Neural crest cell (in vitro differentiated cells): ENCODE results near the gene C19orf25. TPM values are rescaled to one million over a fixed set of nuclear protein-coding genes. Genes with fewer than 3 reads are reported as not detected.

ENCODE experiments used
- total RNA-seq: library from RNA; stranded (reverse); gene quantifications from 2 replicates; pipeline ENCODE4 v1.2.1, GENCODE V29; 2021

Gene C19orf25
- total RNA-seq, 1 donor from 2014 or later: 41.5 TPM

Other genes with a start within 250 kb of the C19orf25 start
- gene CBARP, start 241.2 kb downstream of the C19orf25 start, total RNA-seq: 26.2 and 27.1 TPM in 2 replicates
- 140 and 141 TPM in 2 replicates for gene ATP5F1D, start 237.5 kb downstream of the C19orf25 start, total RNA-seq
- gene MIDN, start 230.6 kb downstream of the C19orf25 start, total RNA-seq: 177 and 187 TPM in 2 replicates
- 414 and 421 TPM in 2 replicates for gene CIRBP, start 209.9 kb downstream of the C19orf25 start, total RNA-seq
- gene FAM174C, start 203.7 kb downstream of the C19orf25 start, total RNA-seq: 33.3 and 36.6 TPM in 2 replicates
- gene EFNA2, start 193.3 kb downstream of the C19orf25 start, total RNA-seq: 28.0 and 31.0 TPM in 2 replicates
- 89.7 and 90.6 TPM in 2 replicates for gene NDUFS7, start 95.3 kb downstream of the C19orf25 start, total RNA-seq
- 42.6 and 45.6 TPM in 2 replicates for gene GAMT, start 77.7 kb downstream of the C19orf25 start, total RNA-seq
- gene DAZAP1, start 71.6 kb downstream of the C19orf25 start, total RNA-seq: 146 and 157 TPM in 2 replicates
- 1,578 and 1,580 TPM in 2 replicates for gene RPS15, start 40.8 kb downstream of the C19orf25 start, total RNA-seq
- 39.2 and 43.0 TPM in 2 replicates for gene APC2, start 29.1 kb downstream of the C19orf25 start, total RNA-seq
- 10.4 and 11.7 TPM in 2 replicates for gene PCSK4, start 11.1 kb upstream of the C19orf25 start, total RNA-seq
- gene REEP6, start 12.0 kb upstream of the C19orf25 start, total RNA-seq: 8.2 and 8.7 TPM in 2 replicates
- gene ADAMTSL5, start 33.8 kb upstream of the C19orf25 start, total RNA-seq: not detected in 2 replicates
- gene PLK5, start 44.9 kb upstream of the C19orf25 start, total RNA-seq: not detected in 2 replicates
- gene MEX3D, start 89.1 kb upstream of the C19orf25 start, total RNA-seq: 102 and 103 TPM in 2 replicates
- gene MBD3, start 113.7 kb upstream of the C19orf25 start, total RNA-seq: 157 and 168 TPM in 2 replicates
- 149 and 165 TPM in 2 replicates for gene UQCR11, start 126.2 kb upstream of the C19orf25 start, total RNA-seq
- gene TCF3, start 173.4 kb upstream of the C19orf25 start, total RNA-seq: 348 and 354 TPM in 2 replicates